Midbrain (tissue), 1 donor: ENCODE results near the gene ECHS1.
A peak's percentile ranks its signal among the peaks of the same experiment; 100 is the strongest.

Experiments
- DNase-seq: peaks from one replicate; lab custom pipeline; 2025; lab: John Stamatoyannopoulos, UW

ECHS1 gene

GRCh38 chr10:133358162-133358924, 14.8 kb downstream of the ECHS1 start:
- no peak for DNase-seq

- DNase-seq: peak; percentile 40
These were observed 15.6 kb downstream of the ECHS1 start, which contains the start of gene FUOM for GRCh38 chr10:133357285-133358161. Gene FUOM, minus strand, starts transcription at chr10:133358019. Its CDS starts 12 bp downstream, at chr10:133358007.

GRCh38 chr10:133356549-133357284, 16.4 kb downstream of the ECHS1 start:
- DNase-seq: no peak

- DNase-seq: no peak
These were observed 17.2 kb downstream of the ECHS1 start for GRCh38 chr10:133355991-133356390.

GRCh38 chr10:133355266-133355665, 17.9 kb downstream of the ECHS1 start:
- DNase-seq: no peak

- no peak for DNase-seq
These were observed 18.4 kb downstream of the ECHS1 start for GRCh38 chr10:133354672-133355240.

GRCh38 chr10:133353988-133354605, 19.1 kb downstream of the ECHS1 start:
- DNase-seq: no peak

GRCh38 chr10:133353202-133353959, 19.8 kb downstream of the ECHS1 start:
- DNase-seq: no peak

- no peak for DNase-seq
These were observed 21.5 kb downstream of the ECHS1 start for GRCh38 chr10:133351408-133352318.

- no peak for DNase-seq
These were observed 22.2 kb downstream of the ECHS1 start for GRCh38 chr10:133350950-133351329.

- DNase-seq: no peak
These were observed 22.7 kb downstream of the ECHS1 start for GRCh38 chr10:133350283-133350949.

GRCh38 chr10:133349577-133350011, 23.6 kb downstream of the ECHS1 start:
- DNase-seq: no peak

GRCh38 chr10:133349160-133349568, 24.0 kb downstream of the ECHS1 start:
- no peak for DNase-seq

GRCh38 chr10:133347710-133348517, 25.2 kb downstream of the ECHS1 start:
- DNase-seq: no peak

GRCh38 chr10:133346413-133346812, 26.7 kb downstream of the ECHS1 start:
- DNase-seq: no peak

- no peak for DNase-seq
These were observed 28.9 kb downstream of the ECHS1 start for GRCh38 chr10:133344236-133344635.

- no peak for DNase-seq
These were observed 29.6 kb downstream of the ECHS1 start for GRCh38 chr10:133343558-133343957.

GRCh38 chr10:133342942-133343341, 30.2 kb downstream of the ECHS1 start:
- no peak for DNase-seq
